ENCODE results near the gene CMTM4. TPM values are rescaled to one million over a fixed set of nuclear protein-coding genes. Genes with fewer than 3 reads are reported as not detected.
A peak's percentile ranks its signal among the peaks of the same experiment; 100 is the strongest.

The CMTM4 gene
- total RNA-seq, 1 donor from 2014 or later = 15.5 TPM

- Mint-ChIP-seq H3K27ac (ENCODE audit: unreplicated experiment) (no peak overlapping the region), H3K4me3 (ENCODE audit: unreplicated experiment) (no peak overlapping the region), H3K27me3 (ENCODE audit: unreplicated experiment) (peaks cover 1% of the 10 kb centered on the region), H3K4me1 (ENCODE audit: unreplicated experiment) (peaks cover 8% of the 10 kb centered on the region), H3K9me3 (ENCODE audit: unreplicated experiment) (no peaks in the 10 kb centered on the region), H3K36me3 (ENCODE audit: low read depth, unreplicated experiment) (no peaks in the 10 kb centered on the region)
- no peak for DNase-seq (ENCODE audit: low spot score)
- no peak for TF ChIP-seq CTCF (IDR thresholded peaks at IDR 0.05; ENCODE audit: unreplicated experiment)
These were observed 38.2 kb downstream of the CMTM4 start for GRCh38 chr16:66658143-66658859.

DNA sequence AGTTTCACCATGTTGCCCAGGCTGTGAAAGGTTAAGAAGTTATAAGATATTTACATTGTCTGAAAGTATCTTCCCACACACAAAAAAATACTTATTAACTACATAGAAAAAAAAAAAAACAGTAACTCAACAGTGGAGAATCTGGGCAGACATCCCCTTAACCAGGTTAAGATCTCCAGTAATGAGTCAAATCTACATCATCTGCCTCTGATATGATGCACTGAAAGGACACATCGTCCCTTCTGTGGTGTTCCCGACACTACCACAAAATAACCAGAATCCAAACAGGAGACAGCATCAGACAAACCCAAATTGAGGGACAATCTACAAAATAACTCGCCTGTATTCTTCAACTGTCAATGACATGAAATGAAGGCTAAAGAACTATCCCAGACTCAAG, 40.0 kb downstream of the CMTM4 start:
- Mint-ChIP-seq H3K27ac (ENCODE audit: unreplicated experiment) (no peak overlapping the region), H3K27me3 (ENCODE audit: unreplicated experiment) (peaks cover 1% of the 10 kb centered on the region), H3K4me1 (ENCODE audit: unreplicated experiment) (peaks cover 18% of the 10 kb centered on the region), H3K36me3 (ENCODE audit: low read depth, unreplicated experiment) (no peaks in the 10 kb centered on the region), H3K9me3 (ENCODE audit: unreplicated experiment) (no peaks in the 10 kb centered on the region), H3K4me3 (ENCODE audit: unreplicated experiment) (no peak overlapping the region)
- no peak for TF ChIP-seq CTCF (IDR thresholded peaks at IDR 0.05; ENCODE audit: unreplicated experiment)
- DNase-seq (ENCODE audit: low spot score) = no peak

DNA sequence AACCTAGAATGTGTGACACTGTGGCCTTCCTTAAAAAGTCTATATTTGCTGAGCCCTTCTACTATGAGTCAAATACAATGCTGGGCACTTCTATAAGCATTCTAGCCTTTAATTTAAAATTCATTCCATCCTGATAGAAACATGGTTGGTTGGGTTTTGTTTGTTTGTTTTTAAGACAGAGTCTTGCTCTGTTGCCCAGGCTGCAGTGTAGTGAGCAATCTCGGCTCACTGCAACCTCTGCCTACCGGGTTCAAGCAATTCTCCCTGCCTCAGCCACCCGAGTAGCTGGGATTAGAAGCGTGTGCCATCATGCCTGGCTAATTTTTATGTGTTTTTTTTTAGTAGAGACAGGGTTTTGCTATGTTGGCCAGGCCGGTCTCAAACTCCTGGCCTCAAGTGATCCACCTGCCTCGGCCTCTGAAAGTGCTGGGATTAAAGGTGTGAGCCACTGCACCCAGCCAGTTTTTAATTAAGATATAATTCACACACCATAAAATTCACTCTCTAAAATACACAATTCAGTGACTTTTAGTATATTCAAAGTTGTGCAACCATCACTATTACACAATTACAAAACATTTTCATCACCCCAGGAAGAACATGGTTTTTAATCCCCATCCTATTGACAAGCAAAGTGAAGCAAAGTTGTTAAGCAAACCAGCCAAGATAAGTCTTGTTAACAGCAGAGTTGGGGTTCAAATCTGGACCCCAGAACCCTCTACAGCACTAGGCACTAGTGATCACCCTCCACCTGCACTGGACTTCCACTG, 42.8 kb downstream of the CMTM4 start:
- Mint-ChIP-seq H3K27me3 (ENCODE audit: unreplicated experiment) (no peaks in the 10 kb centered on the region), H3K27ac (ENCODE audit: unreplicated experiment) (no peak overlapping the region), H3K4me1 (ENCODE audit: unreplicated experiment) (peaks cover 13% of the 10 kb centered on the region), H3K9me3 (ENCODE audit: unreplicated experiment) (no peaks in the 10 kb centered on the region), H3K36me3 (ENCODE audit: low read depth, unreplicated experiment) (no peaks in the 10 kb centered on the region), H3K4me3 (ENCODE audit: unreplicated experiment) (no peak overlapping the region)
- TF ChIP-seq CTCF (IDR thresholded peaks at IDR 0.05; ENCODE audit: unreplicated experiment) = no peak
- no peak for DNase-seq (ENCODE audit: low spot score)

GRCh38 chr16:66652661-66653360, 43.7 kb downstream of the CMTM4 start:
- Mint-ChIP-seq H3K27ac (ENCODE audit: unreplicated experiment) (peak overlapping the region; percentile 50), H3K4me1 (ENCODE audit: unreplicated experiment) (peaks cover 13% of the 10 kb centered on the region), H3K27me3 (ENCODE audit: unreplicated experiment) (no peaks in the 10 kb centered on the region), H3K9me3 (ENCODE audit: unreplicated experiment) (no peaks in the 10 kb centered on the region), H3K36me3 (ENCODE audit: low read depth, unreplicated experiment) (no peaks in the 10 kb centered on the region), H3K4me3 (ENCODE audit: unreplicated experiment) (no peak overlapping the region)
- no peak for TF ChIP-seq CTCF (IDR thresholded peaks at IDR 0.05; ENCODE audit: unreplicated experiment)
- DNase-seq (ENCODE audit: low spot score) = no peak

All from endothelial cell (in vitro differentiated cells).